Body of pancreas (tissue), 4 donors: Measurements from ENCODE around the gene DYNC2H1. TPM values are rescaled to one million over a fixed set of nuclear protein-coding genes. Genes with fewer than 3 reads are reported as not detected.

Experiments used
- ATAC-seq: fragments of 150-250 bp; one replicate; pipeline ENCODE4 v1.9.1; 2016
- DNase-seq, 4 donors: peaks; one replicate each; pipeline ENCODE4 v3.0.0-alpha.2; 2019
- H3K27ac ChIP-seq, 4 donors: fragments of 200-600 bp; sonication (generic); 1 replicate in 3 of 4; 2 replicates in 1 of 4; pipeline versions ENCODE4 v1.5.1 to v1.6.1; 2016 to 2019; ENCODE audit warnings: mild to moderate bottlenecking in 1 of 4, mixed read lengths in 1 of 4, moderate library complexity in 1 of 4
- H3K27me3 ChIP-seq, 2 donors: fragments of 200-600 bp; sonication (generic); one replicate each; pipeline ENCODE4 v1.6.0; 2016; ENCODE audit warnings: mild to moderate bottlenecking in 1 of 2
- H3K36me3 ChIP-seq, 2 donors: fragments of 200-600 bp; sonication (generic); replicated peaks in 1 of 2; 2 replicates each; pipeline ENCODE4 v1.5.1; 2016; ENCODE audit warnings: low read depth in 2 of 2; ENCODE audit not compliant: insufficient read depth in 1 of 2
- H3K4me1 ChIP-seq: fragments of 200-600 bp; sonication (generic); one replicate; pipeline ENCODE4 v1.6.0; 2016
- H3K4me3 ChIP-seq, 2 donors: fragments of 200-600 bp; sonication (generic); 1 replicate in 1 of 2; 2 replicates in 1 of 2; pipeline ENCODE4 v1.5.1; 2016 to 2019
- H3K9me3 ChIP-seq, 3 donors: fragments of 200-600 bp; sonication (generic); 1 replicate in 2 of 3; 2 replicates in 1 of 3; pipeline ENCODE4 v1.5.1; 2016
- POLR2A ChIP-seq, 3 donors: fragments of 450-650 bp; IDR thresholded peaks; one replicate each; pipeline ENCODE4 v1.6.1; 2016; ENCODE audit warnings: antibody characterized with exemption in 3 of 3, mild to moderate bottlenecking in 2 of 3
- WGBS, 2 donors: methylation state at CpG; one replicate each; pipeline ENCODE4 v1.1.5; 2017; 5-methylcytosine and 5-hydroxymethylcytosine counted together
- intact Hi-C: fragments of 100-400 bp; cut with DNase I; formaldehyde crosslinking; loops from one replicate; pipeline ENCODE4 v1.15.1; 2023
- total RNA-seq, 2 donors: library from RNA; depleted of rRNA; stranded (reverse); fragments of >200 nt; gene quantifications; one replicate each; pipeline ENCODE4 v1.1.0, GENCODE V29; 2016
- TF ChIP-seq, protein P1 (sequence below), 7 experiments: fragments of 450-650 bp in 4 of 7; fragments of 200-600 bp in 3 of 7; sonication (generic) in 3 of 7; IDR thresholded peaks; one replicate each; pipeline ENCODE4 v1.5.1; 2016 to 2019; ENCODE audit warnings: antibody characterized with exemption in 7 of 7

The DYNC2H1 gene
- total RNA-seq, 2 donors from 2014 or later, result 12.2 to 19.5 TPM

- Histone ChIP-seq H3K27ac (no peak overlapping the region), H3K27me3 (no peaks in the 10 kb centered on the region), H3K9me3 (no peaks in the 10 kb centered on the region), H3K36me3 (no peaks in the 10 kb centered on the region), H3K4me1 (no peaks in the 10 kb centered on the region), H3K4me3 (no peak overlapping the region)
- ATAC-seq, result no peak
- no peak for TF ChIP-seq POLR2A (IDR thresholded peaks at IDR 0.05)
- TF ChIP-seq, protein P1, sequence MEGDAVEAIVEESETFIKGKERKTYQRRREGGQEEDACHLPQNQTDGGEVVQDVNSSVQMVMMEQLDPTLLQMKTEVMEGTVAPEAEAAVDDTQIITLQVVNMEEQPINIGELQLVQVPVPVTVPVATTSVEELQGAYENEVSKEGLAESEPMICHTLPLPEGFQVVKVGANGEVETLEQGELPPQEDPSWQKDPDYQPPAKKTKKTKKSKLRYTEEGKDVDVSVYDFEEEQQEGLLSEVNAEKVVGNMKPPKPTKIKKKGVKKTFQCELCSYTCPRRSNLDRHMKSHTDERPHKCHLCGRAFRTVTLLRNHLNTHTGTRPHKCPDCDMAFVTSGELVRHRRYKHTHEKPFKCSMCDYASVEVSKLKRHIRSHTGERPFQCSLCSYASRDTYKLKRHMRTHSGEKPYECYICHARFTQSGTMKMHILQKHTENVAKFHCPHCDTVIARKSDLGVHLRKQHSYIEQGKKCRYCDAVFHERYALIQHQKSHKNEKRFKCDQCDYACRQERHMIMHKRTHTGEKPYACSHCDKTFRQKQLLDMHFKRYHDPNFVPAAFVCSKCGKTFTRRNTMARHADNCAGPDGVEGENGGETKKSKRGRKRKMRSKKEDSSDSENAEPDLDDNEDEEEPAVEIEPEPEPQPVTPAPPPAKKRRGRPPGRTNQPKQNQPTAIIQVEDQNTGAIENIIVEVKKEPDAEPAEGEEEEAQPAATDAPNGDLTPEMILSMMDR (IDR thresholded peaks at IDR 0.05), result no peak
- no peak for DNase-seq
- intact Hi-C loops, result no loop called here
Observed at GRCh38 chr11:103354656-103355055, 245.4 kb downstream of the DYNC2H1 start.

DNA sequence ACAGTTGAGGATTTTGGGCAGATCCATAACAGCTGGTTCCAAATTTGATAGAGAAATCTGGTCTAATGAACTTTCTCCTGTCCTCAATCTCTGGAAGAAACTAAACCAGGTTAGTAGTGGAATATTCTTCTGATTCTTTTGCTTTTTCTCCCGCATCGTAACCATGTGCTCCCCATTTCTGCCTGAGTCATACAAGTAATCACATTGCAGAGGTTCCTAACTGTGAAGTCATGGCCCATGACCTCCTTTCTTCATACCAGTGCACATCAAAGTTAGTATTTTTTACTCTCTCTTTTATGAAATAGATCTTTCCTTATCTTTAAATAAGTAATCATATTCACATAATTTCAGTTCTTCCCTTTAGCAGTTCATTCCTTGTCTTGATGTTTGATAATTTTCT lies 249.0 kb downstream of the DYNC2H1 start:
- no peak for ATAC-seq
- TF ChIP-seq, protein P1 (IDR thresholded peaks at IDR 0.05), result no peak
- no peak for TF ChIP-seq POLR2A (IDR thresholded peaks at IDR 0.05)
- no peak overlapping the region for H3K4me3 ChIP-seq
- no peak overlapping the region for H3K27ac ChIP-seq
- 91 to 100% methylated on average over 2 of the region's 2 CpGs for WGBS, 2 donors
- no peaks in the 10 kb centered on the region for H3K27me3 ChIP-seq
- no peaks in the 10 kb centered on the region for H3K4me1 ChIP-seq
- intact Hi-C loops, result no loop called here
- no peaks in the 10 kb centered on the region for H3K36me3 ChIP-seq
- no peaks in the 10 kb centered on the region for H3K9me3 ChIP-seq
- no peak for DNase-seq

GRCh38 chr11:103359216-103359615 lies 250.0 kb downstream of the DYNC2H1 start:
- no peak overlapping the region for H3K27ac ChIP-seq
- no peaks in the 10 kb centered on the region for H3K27me3 ChIP-seq
- WGBS, 2 donors, result 80 to 83% methylated on average over 4 of the region's 4 CpGs
- H3K36me3 ChIP-seq, result no peaks in the 10 kb centered on the region
- H3K9me3 ChIP-seq, result no peaks in the 10 kb centered on the region
- no peak overlapping the region for H3K4me3 ChIP-seq
- H3K4me1 ChIP-seq, result no peaks in the 10 kb centered on the region
- intact Hi-C loops, result no loop called here
- TF ChIP-seq, protein P1 (IDR thresholded peaks at IDR 0.05), result no peak
- no peak for TF ChIP-seq POLR2A (IDR thresholded peaks at IDR 0.05)
- ATAC-seq, result no peak
- no peak for DNase-seq

GRCh38 chr11:103364687-103365086 lies 255.5 kb downstream of the DYNC2H1 start:
- WGBS, 2 donors, result 61 to 76% methylated on average over 1 of the region's 1 CpG
- ATAC-seq, result no peak
- DNase-seq, result no peak
- TF ChIP-seq, protein P1 (IDR thresholded peaks at IDR 0.05), result no peak
- no peak for TF ChIP-seq POLR2A (IDR thresholded peaks at IDR 0.05)
- Histone ChIP-seq H3K36me3 (no peaks in the 10 kb centered on the region), H3K9me3 (no peaks in the 10 kb centered on the region), H3K4me1 (no peaks in the 10 kb centered on the region), H3K27ac (no peak overlapping the region), H3K4me3 (no peak overlapping the region), H3K27me3 (no peaks in the 10 kb centered on the region)
- intact Hi-C loops, result no loop called here

GRCh38 chr11:103367650-103368049 lies 258.4 kb downstream of the DYNC2H1 start:
- Histone ChIP-seq H3K9me3 (no peaks in the 10 kb centered on the region), H3K4me1 (no peaks in the 10 kb centered on the region)
- intact Hi-C loops, result no loop called here

More at GRCh38 chr11:103367650-103368049, 258.4 kb downstream of the DYNC2H1 start:
- no peak for DNase-seq
- ATAC-seq, result no peak
- Histone ChIP-seq H3K36me3 (no peaks in the 10 kb centered on the region), H3K27ac (no peak overlapping the region), H3K27me3 (no peaks in the 10 kb centered on the region), H3K4me3 (no peak overlapping the region)
- no peak for TF ChIP-seq POLR2A (IDR thresholded peaks at IDR 0.05)
- TF ChIP-seq, protein P1 (IDR thresholded peaks at IDR 0.05), result no peak
- WGBS, 2 donors, result 70 to 78% methylated on average over 3 of the region's 3 CpGs
